ENCODE measurements around the gene SERF1B.
"Not testable (repeated sequence)": the region's sequence is repeated elsewhere in the genome, so short reads cannot be mapped to it uniquely, and the experiment has no call there.

Gene SERF1B

GRCh38 chr5:70088907-70089464 is 63.9 kb downstream of the SERF1B start:
- POLR2A ChIA-PET; H3K9me3 ChIP-seq (ENCODE audit: control insufficient read depth, insufficient read depth, low read depth, low read length); H3K36me3 ChIP-seq (ENCODE audit: control insufficient read depth in 2 of 2, insufficient read depth in 1 of 2, low read length in 2 of 2); CTCF ChIA-PET; H3K4me1 ChIP-seq (ENCODE audit: control insufficient read depth, insufficient read depth, low read length); H3K4me3 ChIP-seq (ENCODE audit: low read depth, low read length); H3K27ac ChIP-seq (ENCODE audit: extremely low read depth, low read depth, low read length): not testable (repeated sequence)

- H3K9me3 ChIP-seq (ENCODE audit: control insufficient read depth, insufficient read depth, low read depth, low read length); H3K4me3 ChIP-seq (ENCODE audit: low read depth, low read length); H3K36me3 ChIP-seq (ENCODE audit: control insufficient read depth in 2 of 2, insufficient read depth in 1 of 2, low read length in 2 of 2); POLR2A ChIA-PET; H3K4me1 ChIP-seq (ENCODE audit: control insufficient read depth, insufficient read depth, low read length); CTCF ChIA-PET; H3K27ac ChIP-seq (ENCODE audit: extremely low read depth, low read depth, low read length): not testable (repeated sequence)
Observed at GRCh38 chr5:70091776-70092175, 66.7 kb downstream of the SERF1B start.

Measured in HEK293 (cell line).